Fibroblast of skin of right biceps (primary cell): ENCODE results near the gene HDAC9.

ENCODE experiments used
- DNase-seq: peaks from one replicate; pipeline ENCODE4 v3.0.0-alpha.2; 2013

The HDAC9 gene

GRCh38 chr7:18526368-18526878, 30.9 kb downstream of the HDAC9 start:
- DNase-seq, result no peak

DNA sequence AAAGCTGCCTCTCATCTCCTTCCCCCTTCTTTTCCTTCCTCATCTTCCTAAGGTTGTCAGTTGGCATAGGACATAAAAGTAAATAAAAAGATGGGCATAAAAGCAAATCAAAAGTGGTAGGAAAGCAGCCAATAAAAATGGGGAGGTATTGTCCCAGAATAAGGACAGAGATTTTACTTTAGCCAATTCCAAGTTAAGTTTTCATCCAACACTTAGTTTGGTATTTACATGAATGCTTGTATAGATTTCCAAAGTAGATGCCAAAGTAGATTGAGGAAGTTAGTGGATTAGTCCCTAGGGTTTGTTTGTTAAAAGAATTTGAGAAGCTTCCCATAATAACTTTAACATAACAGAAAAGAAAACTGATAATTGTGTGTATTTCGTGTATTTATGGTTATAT, 33.7 kb downstream of the HDAC9 start:
- no peak for DNase-seq

DNA sequence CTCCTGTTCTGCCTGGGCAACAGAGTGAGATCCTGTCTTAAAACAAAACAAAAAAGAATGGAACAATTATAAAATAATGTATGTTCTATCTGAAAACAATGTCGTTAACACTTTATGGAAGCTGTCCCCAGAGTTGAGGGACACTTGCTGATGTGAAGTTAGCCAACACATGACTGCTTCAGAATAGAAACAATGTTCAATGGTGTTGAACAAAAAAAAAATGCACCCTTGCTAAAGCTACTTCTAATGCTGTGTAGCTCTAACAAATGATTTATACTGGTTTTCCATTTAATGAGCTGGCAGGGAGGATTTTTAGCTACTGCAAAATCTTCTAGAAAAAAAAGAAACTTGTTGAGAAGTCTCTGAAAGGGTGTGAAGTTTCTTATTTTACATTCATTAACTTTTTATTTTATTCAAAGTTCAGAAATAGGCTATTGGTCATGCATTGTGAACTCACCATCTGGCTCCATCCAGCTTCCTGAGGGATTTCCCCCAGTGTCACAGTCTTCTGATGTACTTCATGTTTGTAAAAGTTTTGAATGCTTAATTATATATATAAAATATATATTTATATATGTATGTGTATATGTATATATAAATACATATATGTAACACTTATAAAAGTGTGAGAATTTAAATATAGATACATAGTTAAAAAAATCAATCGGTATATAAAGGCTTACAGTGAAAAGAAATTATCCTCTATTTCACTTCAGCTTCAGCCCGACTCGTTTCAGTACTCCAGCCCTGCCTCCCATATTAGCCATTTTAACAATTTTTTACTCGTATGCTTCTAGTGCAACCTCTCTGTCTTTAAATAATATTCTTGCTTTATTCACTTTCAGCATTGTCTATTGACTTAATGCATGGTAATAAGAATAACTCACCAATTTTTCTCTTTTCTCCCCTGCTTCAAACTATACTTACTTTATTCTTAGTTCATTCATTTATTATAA, 35.0 kb downstream of the HDAC9 start:
- DNase-seq, result no peak

DNA sequence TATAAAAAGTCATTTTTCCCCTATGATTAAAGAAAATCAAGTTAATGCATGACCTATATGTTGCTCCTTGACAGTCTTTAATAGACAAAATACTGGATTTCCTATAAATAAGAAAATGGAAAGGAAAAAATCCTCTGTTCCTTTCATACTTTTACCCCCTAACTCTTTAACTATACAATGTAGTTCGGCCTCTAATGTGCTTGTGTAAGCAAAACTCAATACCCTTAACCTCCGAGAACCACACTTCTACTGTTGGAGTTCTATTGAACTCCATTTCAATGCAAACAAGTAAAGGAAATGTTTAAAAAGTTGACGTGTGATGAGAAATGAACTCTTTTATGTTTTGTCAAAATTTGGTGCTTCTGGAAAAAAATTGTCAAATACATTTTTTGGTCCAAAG, 36.0 kb downstream of the HDAC9 start:
- no peak for DNase-seq

GRCh38 chr7:18532813-18533212, 37.3 kb downstream of the HDAC9 start:
- DNase-seq, result no peak

GRCh38 chr7:18534481-18534880, 38.9 kb downstream of the HDAC9 start:
- no peak for DNase-seq

DNA sequence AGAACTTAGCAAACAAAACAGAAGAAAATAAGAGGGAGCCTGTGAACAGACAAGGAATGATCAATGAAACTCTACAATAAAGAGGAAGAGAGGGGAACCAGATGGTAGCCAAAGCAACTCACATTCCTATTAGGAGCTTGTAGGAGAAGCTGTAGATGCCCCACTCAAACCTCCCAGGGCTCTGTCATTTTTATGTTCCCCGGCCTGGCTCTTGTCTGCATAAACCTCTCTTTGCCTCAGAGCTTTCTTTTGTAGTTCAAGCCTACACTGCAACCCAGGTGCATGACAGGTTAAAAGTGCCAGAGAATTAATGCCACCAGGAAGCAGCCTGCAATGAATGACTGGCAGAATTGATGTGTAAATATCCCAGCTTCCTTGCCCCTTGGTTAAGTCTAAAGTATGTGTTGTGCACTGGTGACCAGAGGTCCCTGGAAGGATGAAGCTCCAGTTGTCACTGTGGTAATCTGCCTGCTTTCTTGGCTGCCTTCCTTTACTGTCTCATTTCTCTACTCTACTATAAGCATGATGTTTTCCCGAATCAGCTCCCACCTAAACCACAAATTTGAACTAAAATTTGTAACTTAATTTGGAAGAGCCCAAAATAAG, 40.4 kb downstream of the HDAC9 start:
- DNase-seq, result no peak

DNA sequence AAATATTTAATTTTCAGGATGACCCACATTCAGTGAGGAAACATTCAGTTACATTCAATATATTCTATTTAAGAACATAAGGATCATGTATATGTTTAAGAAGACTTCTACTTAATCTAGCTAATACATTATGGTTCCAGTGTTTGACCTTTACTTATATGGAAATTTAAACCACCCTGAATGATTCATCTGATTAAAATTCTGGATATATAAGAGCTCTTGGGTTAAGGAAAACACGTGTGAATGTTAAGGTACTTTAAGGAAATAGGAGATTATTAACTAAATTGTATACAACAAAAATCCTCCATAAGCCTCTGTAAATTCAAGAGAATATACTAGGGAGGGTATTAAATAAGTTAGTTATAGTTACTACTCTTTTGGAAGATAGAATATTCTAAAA, 40.9 kb downstream of the HDAC9 start:
- DNase-seq, result peak; percentile 43

GRCh38 chr7:18538554-18539250, 43.2 kb downstream of the HDAC9 start:
- DNase-seq, result no peak

- no peak for DNase-seq
Measured at GRCh38 chr7:18540396-18540795, 44.8 kb downstream of the HDAC9 start.

DNA sequence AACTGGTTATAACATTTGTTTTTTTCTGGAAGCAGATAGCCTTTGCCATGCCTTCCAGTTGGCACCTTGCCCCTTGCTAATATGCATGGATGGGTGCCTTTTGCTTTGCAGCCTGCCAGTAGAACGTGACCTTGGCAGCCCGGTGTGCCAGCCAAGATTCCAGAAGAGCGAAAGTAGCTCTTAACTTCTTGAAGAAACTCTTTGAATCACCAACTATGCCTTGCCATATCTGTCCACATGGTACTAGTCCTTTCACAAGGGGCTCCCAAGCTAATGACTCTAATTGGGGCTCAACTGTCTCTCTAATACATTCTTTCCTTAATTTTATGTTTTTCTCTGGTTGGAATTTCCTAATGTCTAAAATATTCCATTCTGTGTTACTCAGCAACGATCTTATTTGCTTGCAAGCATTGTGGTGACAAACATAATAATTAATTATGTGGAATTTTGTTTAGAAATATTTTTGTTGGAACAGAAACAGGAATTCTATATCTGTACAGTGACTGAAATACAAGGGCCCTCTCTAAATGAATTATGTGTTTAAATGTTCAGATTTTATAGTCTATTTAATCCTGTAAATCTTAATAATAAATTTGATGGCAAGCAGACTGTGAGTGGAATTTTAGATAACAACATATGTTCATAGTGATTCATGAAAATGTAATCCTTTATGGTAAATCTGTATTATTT, 45.8 kb downstream of the HDAC9 start:
- peak; percentile 91 for DNase-seq

- DNase-seq, result no peak
Measured at GRCh38 chr7:18541871-18542212, 46.3 kb downstream of the HDAC9 start.

DNA sequence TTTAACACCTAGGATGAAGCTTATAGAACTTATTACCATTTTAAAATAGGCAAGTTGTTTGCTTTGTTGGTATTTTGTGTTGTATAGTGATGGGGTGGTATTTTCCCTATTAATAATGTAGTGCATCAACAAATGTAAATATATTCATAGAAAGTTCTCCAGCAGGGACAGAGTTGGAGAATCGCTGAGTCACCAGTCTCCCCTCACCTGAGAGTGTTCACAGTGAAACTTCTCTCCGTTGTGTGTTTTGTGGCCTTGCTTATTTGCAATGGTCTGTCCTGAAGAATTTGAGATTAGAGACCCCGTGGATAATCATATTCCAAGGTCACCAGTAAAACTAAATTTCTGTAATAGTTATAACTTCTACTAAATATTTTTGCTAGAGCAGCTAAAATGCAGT, 51.0 kb downstream of the HDAC9 start:
- no peak for DNase-seq

- no peak for DNase-seq
Measured at GRCh38 chr7:18547509-18548187, 52.1 kb downstream of the HDAC9 start.

DNA sequence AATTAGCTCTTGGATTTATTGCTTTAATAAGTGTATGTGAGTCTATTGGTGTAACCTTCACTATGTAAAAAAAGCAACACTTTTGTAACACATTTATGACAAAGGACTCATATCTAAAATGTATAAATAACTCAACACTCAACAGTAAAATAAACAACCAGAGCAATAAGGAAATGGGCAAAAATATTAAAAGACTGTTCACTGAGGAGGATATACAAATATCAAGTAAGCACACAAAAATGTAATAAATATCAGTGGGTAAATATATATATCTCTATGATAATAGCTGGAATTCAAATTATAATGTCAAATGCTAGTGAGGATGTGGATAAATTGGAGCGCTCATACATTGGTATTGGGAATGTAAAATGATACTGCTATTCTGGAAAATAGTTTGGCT, 53.0 kb downstream of the HDAC9 start:
- peak; percentile 25 for DNase-seq

GRCh38 chr7:18550574-18550973, 55.0 kb downstream of the HDAC9 start:
- no peak for DNase-seq

DNA sequence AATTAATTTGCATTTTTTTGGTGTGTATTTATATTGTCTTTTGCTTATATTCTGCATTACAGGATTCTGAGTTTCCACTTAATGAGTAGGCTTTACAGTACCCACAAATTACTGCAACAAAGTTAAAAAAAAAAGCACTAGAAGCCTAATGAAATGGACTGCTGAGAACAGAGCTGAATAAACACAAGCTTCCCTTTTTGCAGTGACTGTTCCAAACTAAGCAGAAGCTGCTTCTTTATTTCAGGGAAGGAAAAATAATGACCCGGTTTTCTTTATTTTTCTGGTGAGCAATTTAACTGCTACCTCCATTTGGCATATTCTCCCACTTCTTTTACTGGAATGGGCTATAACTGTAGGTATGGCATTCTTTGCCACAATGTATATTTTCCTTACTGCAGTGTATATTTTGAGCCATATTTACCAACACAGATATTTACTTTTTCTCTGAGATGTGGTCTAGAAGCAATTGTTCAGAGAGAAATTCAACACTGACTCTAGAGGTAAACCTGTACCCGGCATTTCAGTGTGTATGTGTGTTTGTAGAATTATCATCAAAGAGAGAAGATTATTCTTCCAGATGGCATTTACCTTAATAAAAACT, 56.9 kb downstream of the HDAC9 start:
- no peak for DNase-seq

DNA sequence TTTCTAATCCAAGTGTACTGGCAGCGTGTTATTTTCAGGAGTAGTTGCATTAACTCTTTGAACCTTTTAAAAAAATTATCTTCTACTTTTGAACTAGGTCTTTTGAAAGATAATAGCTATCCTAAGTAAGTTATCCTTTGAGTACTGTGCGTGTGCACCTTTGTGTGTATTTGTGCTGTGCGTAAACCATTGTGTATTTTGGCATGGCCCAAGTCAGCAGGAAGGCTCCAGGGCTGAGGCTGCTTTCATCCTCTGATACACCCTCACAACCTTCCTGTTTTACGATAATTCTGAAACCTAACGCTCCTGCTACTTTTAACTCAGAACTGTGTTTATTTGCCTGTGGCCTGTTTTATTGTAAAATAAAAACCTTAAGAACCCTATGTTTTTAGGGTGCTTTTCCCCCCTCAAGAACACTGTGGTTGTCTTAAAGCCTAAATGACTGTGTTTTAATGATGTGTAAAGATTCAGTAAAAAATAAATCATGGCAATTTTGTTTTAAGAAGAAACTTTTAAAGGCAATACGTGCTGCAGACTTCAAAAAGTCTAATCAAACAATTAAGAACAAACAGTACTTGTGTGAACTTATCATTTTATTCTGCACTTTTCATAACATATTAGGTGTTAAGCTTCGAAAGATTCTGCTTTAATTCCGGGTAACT, 57.5 kb downstream of the HDAC9 start:
- no peak for DNase-seq

- no peak for DNase-seq
Measured at GRCh38 chr7:18553605-18554003, 58.1 kb downstream of the HDAC9 start.

GRCh38 chr7:18555120-18555519, 59.6 kb downstream of the HDAC9 start:
- peak; percentile 68 for DNase-seq

- DNase-seq, result no peak
Measured at GRCh38 chr7:18555968-18556367, 60.4 kb downstream of the HDAC9 start.
